Activated CD4-positive, alpha-beta memory T cell treated with anti-CD3 and anti-CD28 coated beads for 36 hours (primary cell): Measurements from ENCODE around the gene TRIM49D1. TPM values are rescaled to one million over a fixed set of nuclear protein-coding genes. Genes with fewer than 3 reads are reported as not detected.
"Not testable (repeated sequence)": the region's sequence is repeated elsewhere in the genome, so short reads cannot be mapped to it uniquely, and the experiment has no call there.

Source experiments
- CTCF ChIA-PET: fragments of 350-600 bp; sonication (Branson Sonifier 250); formaldehyde crosslinking; loops from one replicate; lab custom pipeline; 2021; ENCODE audit warnings: antibody characterized with exemption, inconsistent platforms; lab: Charles Lee
- POLR2A ChIA-PET: fragments of 350-600 bp; sonication (Branson Sonifier 250); formaldehyde crosslinking; loops from one replicate; lab custom pipeline; 2021; ENCODE audit warnings: antibody characterized with exemption; lab: Charles Lee
- DNase-seq: peaks from one replicate; pipeline ENCODE4 v3.0.0-alpha.2; 2020
- H3K27ac Mint-ChIP-seq: one replicate; pipeline ENCODE4 v1.8.0; 2021; ENCODE audit warnings: mixed read lengths
- H3K27me3 Mint-ChIP-seq: one replicate; pipeline ENCODE4 v1.8.0; 2021; ENCODE audit warnings: mixed read lengths
- H3K36me3 Mint-ChIP-seq: one replicate; pipeline ENCODE4 v1.8.0; 2021; ENCODE audit warnings: mixed read lengths
- H3K4me1 Mint-ChIP-seq: one replicate; pipeline ENCODE4 v1.8.0; 2021; ENCODE audit warnings: low read depth, mixed read lengths
- H3K4me3 Mint-ChIP-seq: one replicate; pipeline ENCODE4 v1.8.0; 2021; ENCODE audit warnings: mild to moderate bottlenecking, mixed read lengths
- H3K9me3 Mint-ChIP-seq: one replicate; pipeline ENCODE4 v1.8.0; 2021; ENCODE audit warnings: mixed read lengths
- intact Hi-C: fragments of 100-400 bp; cut with micrococcal nuclease; formaldehyde crosslinking; loops from one replicate; pipeline ENCODE4 v1.15.1; 2023
- total RNA-seq, 2 experiments: library from RNA; stranded (reverse); gene quantifications; one replicate each; pipeline ENCODE4 v1.2.3, GENCODE V29; 2021

TRIM49D1 gene, protein sequence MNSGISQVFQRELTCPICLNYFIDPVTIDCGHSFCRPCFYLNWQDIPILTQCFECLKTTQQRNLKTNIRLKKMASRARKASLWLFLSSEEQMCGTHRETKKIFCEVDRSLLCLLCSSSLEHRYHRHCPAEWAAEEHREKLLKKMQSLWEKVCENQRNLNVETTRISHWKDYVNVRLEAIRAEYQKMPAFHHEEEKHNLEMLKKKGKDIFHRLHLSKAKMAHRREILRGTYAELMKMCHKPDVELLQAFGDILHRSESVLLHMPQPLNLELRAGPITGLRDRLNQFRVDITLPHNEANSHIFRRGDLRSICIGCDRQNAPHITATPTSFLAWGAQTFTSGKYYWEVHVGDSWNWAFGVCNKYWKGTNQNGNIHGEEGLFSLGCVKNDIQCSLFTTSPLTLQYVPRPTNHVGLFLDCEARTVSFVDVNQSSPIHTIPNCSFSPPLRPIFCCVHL
- not detected for total RNA-seq

- no peaks in the 10 kb centered on the region for H3K27me3 Mint-ChIP-seq
- no peaks in the 10 kb centered on the region for H3K36me3 Mint-ChIP-seq
- no peak within 1 kb of the TSS for H3K4me3 Mint-ChIP-seq
- DNase-seq = no peak
- intact Hi-C loops = no loop called here
- no peak within 1 kb of the TSS for H3K27ac Mint-ChIP-seq
- no peaks in the 10 kb centered on the region for H3K4me1 Mint-ChIP-seq
- H3K9me3 Mint-ChIP-seq = no peaks in the 10 kb centered on the region
- ChIA-PET POLR2A (no interaction called here), CTCF (no interaction called here)
These were observed at the start of gene TRIM49D1 for GRCh38 chr11:89922195-89922660. Gene TRIM49D1 (minus strand): TSS chr11:89922245. CDS start chr11:89917710, 4,535 bp downstream.

DNA sequence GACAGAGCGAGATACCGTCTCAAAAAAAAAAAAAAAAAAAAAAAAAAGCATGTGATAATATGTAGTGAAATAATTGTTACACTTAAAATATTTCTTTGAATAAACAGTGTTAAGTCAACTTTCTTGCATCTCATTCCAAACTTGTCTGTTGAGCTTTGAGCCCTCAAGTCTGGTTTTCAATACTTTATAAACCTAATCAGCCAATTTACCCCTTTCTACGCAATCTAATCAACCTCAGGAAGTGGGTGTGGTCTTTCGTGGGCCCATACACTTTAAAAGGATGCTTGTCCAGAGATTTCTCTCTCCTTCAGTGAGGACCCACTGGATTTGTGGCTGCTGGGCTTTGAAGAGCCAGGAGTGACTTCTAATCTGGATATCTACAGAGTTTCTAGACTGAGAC is 43.7 kb upstream of the TRIM49D1 start, which contains the start of gene TRIM64:
TSS of gene TRIM64 (plus strand) at position 301 of the 400 bp plus-strand sequence. CDS start 2,467 bp downstream, outside the sequence.
- H3K4me1 Mint-ChIP-seq, POLR2A ChIA-PET, intact Hi-C loops, H3K36me3 Mint-ChIP-seq, H3K9me3 Mint-ChIP-seq, DNase-seq, H3K27ac Mint-ChIP-seq, CTCF ChIA-PET, H3K4me3 Mint-ChIP-seq, H3K27me3 Mint-ChIP-seq: not testable (repeated sequence)

DNA sequence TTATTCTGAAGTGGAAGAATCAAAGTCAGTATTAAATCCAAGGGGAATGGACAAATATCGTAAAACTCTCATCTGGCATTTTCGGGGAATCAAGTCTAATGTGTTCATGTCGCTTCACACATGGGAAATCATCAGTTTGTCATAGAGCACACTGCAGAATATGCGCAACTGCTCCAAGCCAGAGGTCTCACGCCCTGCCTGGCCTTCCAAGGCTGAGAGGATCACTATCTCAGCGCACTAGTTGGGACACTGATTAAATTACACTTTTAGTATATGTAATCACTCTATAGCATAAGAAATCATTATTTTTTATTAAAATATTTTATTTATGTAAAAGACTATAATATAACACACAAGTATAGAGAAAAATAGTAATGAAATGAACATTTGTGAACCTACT is 38.8 kb upstream of the TRIM49D1 start:
- H3K4me3 Mint-ChIP-seq, intact Hi-C loops, H3K4me1 Mint-ChIP-seq, H3K9me3 Mint-ChIP-seq, POLR2A ChIA-PET, CTCF ChIA-PET, H3K36me3 Mint-ChIP-seq, H3K27ac Mint-ChIP-seq, H3K27me3 Mint-ChIP-seq, DNase-seq: not testable (repeated sequence)

- CTCF ChIA-PET, H3K36me3 Mint-ChIP-seq, H3K27me3 Mint-ChIP-seq, DNase-seq, H3K27ac Mint-ChIP-seq, H3K4me3 Mint-ChIP-seq, H3K9me3 Mint-ChIP-seq, POLR2A ChIA-PET, intact Hi-C loops, H3K4me1 Mint-ChIP-seq: not testable (repeated sequence)
These were observed 1.7 kb upstream of the TRIM49D1 start, which contains the start of gene TRIM49D2 for GRCh38 chr11:89923764-89924163. Gene TRIM49D2 (plus strand): TSS chr11:89924064. CDS start chr11:89926762, 2,698 bp downstream.

GRCh38 chr11:89900809-89901208 is 21.2 kb downstream of the TRIM49D1 start:
- not testable (repeated sequence) for H3K4me1 Mint-ChIP-seq

DNA sequence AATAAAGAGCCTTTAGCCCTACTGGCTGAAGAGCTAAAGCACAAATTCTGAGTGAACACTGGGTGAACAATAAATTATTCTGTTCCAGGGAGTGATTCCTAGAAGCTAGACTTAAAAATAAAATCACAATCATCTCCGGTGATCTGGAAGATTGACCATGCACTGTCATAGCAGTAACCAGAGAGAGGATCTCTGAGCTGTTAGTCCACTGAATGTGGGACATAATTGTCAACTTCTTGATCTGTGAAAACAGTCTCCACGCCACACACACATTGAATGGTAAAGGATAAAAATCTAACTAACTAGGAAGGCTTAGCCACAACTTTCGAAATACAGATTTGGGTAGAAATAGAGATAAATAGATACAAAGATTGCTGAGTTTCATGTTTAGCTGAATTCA is 28.8 kb downstream of the TRIM49D1 start:
- H3K27ac Mint-ChIP-seq, H3K27me3 Mint-ChIP-seq, POLR2A ChIA-PET, H3K9me3 Mint-ChIP-seq, intact Hi-C loops, CTCF ChIA-PET, H3K4me1 Mint-ChIP-seq, H3K4me3 Mint-ChIP-seq, DNase-seq, H3K36me3 Mint-ChIP-seq: not testable (repeated sequence)

More at GRCh38 chr11:89900809-89901208, 21.2 kb downstream of the TRIM49D1 start:
- H3K9me3 Mint-ChIP-seq, H3K4me3 Mint-ChIP-seq, H3K27me3 Mint-ChIP-seq, H3K36me3 Mint-ChIP-seq, DNase-seq, H3K27ac Mint-ChIP-seq, intact Hi-C loops, POLR2A ChIA-PET, CTCF ChIA-PET: not testable (repeated sequence)

DNA sequence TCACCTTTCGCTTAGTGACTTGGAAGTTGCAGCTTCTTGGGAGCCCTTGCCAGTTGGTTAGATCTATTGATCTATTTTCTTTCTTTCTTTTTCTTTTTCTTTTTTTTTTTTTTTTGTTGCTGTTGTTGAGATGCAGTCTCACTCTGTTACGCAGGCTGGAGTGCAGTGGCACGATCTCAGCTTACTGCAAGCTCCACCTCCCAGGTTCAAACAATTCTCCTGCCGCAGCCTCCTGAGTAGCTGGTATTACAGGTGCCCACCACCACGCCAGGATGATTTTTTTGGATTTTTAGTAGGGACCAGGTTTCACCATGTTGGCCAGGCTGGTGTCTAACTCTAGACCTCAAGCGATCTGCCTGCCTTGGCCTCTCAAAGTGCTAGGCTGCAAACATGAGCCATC is 44.5 kb downstream of the TRIM49D1 start:
- H3K4me1 Mint-ChIP-seq, intact Hi-C loops, H3K27me3 Mint-ChIP-seq, CTCF ChIA-PET, H3K9me3 Mint-ChIP-seq, POLR2A ChIA-PET, DNase-seq, H3K36me3 Mint-ChIP-seq, H3K4me3 Mint-ChIP-seq, H3K27ac Mint-ChIP-seq: not testable (repeated sequence)

DNA sequence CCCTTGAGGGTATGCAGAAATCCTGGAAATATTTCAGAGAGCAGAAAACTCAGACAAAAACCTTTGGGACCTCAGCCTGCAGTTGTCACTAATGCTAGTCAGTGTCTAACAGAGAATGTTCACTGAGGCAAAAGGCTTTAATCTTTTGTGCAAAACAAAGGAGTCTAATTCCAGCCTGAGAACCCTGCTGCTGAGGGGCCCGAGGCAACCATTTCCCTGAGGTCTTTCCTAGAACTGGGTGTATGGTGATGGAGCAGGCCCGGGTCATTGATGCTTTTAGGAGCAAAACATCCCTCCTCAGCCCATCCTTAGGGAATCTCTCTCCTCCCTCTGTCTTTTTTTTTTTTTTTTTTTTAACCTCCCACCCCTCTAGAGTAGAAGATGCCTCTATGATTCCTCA is 49.5 kb downstream of the TRIM49D1 start:
- intact Hi-C loops, H3K4me3 Mint-ChIP-seq, POLR2A ChIA-PET, H3K27me3 Mint-ChIP-seq, DNase-seq, H3K36me3 Mint-ChIP-seq, H3K9me3 Mint-ChIP-seq, CTCF ChIA-PET, H3K27ac Mint-ChIP-seq, H3K4me1 Mint-ChIP-seq: not testable (repeated sequence)

- H3K4me1 Mint-ChIP-seq, H3K36me3 Mint-ChIP-seq, intact Hi-C loops, H3K9me3 Mint-ChIP-seq, H3K27me3 Mint-ChIP-seq, H3K27ac Mint-ChIP-seq, CTCF ChIA-PET, DNase-seq, POLR2A ChIA-PET, H3K4me3 Mint-ChIP-seq: not testable (repeated sequence)
These were observed 56.8 kb downstream of the TRIM49D1 start for GRCh38 chr11:89865223-89865622.

- intact Hi-C loops, H3K9me3 Mint-ChIP-seq, CTCF ChIA-PET, H3K4me3 Mint-ChIP-seq, DNase-seq, H3K36me3 Mint-ChIP-seq, POLR2A ChIA-PET, H3K27me3 Mint-ChIP-seq, H3K27ac Mint-ChIP-seq, H3K4me1 Mint-ChIP-seq: not testable (repeated sequence)
These were observed 57.9 kb downstream of the TRIM49D1 start for GRCh38 chr11:89863906-89864704.
